ENCODE data around the gene CEBPG.

DNA sequence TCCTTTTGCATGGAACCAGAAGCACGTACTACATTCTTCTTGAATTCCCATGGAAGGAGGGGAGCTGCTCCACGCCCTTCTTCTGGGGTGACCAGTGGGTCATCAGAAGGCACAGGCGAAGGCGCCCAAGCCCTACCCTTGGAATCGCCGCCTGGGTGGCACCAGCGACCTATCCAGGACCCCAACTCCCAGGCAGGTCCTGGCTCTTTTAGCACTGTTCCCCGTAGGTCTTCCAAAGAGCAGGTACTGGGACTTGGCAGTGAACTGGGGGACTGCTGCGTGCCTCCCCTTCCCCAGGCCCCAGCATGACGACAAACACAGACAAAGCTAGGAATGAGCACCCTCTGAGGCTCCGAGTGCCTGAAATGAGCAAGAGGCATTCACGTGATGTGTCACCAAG lies 45.0 kb downstream of the CEBPG start:
- no peak for TF ChIP-seq POLR2A (IDR thresholded peaks at IDR 0.05)
- TF ChIP-seq, protein P1, sequence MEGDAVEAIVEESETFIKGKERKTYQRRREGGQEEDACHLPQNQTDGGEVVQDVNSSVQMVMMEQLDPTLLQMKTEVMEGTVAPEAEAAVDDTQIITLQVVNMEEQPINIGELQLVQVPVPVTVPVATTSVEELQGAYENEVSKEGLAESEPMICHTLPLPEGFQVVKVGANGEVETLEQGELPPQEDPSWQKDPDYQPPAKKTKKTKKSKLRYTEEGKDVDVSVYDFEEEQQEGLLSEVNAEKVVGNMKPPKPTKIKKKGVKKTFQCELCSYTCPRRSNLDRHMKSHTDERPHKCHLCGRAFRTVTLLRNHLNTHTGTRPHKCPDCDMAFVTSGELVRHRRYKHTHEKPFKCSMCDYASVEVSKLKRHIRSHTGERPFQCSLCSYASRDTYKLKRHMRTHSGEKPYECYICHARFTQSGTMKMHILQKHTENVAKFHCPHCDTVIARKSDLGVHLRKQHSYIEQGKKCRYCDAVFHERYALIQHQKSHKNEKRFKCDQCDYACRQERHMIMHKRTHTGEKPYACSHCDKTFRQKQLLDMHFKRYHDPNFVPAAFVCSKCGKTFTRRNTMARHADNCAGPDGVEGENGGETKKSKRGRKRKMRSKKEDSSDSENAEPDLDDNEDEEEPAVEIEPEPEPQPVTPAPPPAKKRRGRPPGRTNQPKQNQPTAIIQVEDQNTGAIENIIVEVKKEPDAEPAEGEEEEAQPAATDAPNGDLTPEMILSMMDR (IDR thresholded peaks at IDR 0.05), result no peak

Data from esophagus squamous epithelium (tissue), 4 donors.